ENCODE data around the gene CENPL.
A peak's percentile ranks its signal among the peaks of the same experiment; 100 is the strongest.
"Not testable (repeated sequence)": the region's sequence is repeated elsewhere in the genome, so short reads cannot be mapped to it uniquely, and the experiment has no call there.

CENPL gene

GRCh38 chr1:173856903-173857302 is 32.2 kb upstream of the CENPL start:
- no peak for DNase-seq (ENCODE audit: low read depth)

DNA sequence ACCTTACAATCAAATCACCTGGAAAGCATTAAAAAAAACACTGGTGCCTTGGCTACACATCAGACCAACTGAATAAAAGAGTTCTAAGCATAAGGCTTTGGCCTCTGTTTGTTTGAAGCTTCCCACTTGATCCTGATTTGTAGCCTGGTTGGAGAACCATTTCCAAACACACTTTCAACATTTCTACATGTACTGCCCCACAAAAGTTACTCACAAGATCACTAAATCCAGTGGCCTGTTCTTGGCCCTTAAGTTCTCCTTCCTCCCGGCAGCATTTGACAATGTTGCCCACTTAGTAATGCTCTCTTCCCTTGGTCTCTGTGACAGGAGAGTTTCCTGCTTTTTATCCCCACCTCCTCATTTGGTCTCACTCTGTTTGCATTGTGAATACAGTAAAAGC is 31.3 kb upstream of the CENPL start:
- no peak for DNase-seq (ENCODE audit: low read depth)

DNA sequence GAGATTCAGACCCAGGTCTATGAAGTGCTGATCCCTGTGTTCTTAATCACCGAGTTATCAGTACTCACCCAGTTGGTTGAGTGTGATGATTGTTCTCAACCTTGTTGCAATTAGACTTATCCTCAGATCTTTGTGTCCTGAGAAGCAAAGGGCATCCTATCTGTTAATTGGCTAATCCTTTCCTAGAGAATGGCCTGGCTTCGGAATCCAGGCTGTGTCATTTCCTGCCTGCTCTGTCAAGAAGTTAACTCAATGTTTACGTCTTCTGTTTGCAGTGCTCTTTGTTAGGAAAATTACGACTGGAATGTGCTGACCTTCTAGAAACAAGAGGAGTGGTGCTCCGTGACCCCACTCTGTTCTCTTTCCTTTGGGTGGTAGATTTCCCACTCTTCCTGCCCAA is 28.4 kb upstream of the CENPL start:
- DNase-seq (ENCODE audit: low read depth): peak; percentile 32

DNA sequence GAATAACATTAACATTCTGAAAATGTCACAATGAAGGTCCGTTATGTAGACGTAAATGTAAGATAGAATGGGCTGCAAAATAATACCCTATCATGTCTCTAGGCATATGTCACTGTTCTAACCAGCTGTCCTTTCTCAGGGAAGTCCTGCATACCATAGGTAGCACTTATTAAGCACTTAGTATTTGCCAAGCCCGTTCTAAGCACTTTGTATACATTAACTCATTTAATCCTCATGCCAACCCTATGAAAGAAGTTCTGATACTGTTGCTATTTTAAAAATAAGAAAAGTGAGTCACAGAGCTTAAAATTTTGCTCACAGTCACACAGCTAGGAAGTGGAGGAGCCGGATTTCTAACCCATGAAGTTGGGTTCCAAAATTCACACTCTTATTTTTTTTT is 27.4 kb upstream of the CENPL start:
- no peak for DNase-seq (ENCODE audit: low read depth)

GRCh38 chr1:173832748-173833147 is 8.1 kb upstream of the CENPL start:
- DNase-seq (ENCODE audit: low read depth): no peak

DNA sequence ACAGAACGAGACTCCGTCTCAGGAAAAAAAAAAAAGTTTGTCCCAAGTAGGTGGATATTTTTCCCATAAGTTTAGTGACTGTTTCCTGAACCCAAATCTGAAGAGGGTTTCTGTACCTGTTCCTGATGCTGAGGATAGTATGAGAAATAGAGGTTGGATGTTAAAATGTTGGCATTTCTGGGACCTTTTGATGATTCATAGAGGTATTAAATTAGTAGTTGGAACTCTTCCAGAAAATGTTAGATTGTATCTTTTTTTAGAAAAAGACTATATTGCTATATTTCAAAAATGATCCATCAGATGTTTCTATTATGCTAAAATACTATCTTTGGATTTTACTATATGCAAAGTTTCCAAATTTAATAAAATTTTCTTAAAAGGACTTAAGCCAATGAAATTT is 2.9 kb upstream of the CENPL start:
- no peak for DNase-seq (ENCODE audit: low read depth)

DNA sequence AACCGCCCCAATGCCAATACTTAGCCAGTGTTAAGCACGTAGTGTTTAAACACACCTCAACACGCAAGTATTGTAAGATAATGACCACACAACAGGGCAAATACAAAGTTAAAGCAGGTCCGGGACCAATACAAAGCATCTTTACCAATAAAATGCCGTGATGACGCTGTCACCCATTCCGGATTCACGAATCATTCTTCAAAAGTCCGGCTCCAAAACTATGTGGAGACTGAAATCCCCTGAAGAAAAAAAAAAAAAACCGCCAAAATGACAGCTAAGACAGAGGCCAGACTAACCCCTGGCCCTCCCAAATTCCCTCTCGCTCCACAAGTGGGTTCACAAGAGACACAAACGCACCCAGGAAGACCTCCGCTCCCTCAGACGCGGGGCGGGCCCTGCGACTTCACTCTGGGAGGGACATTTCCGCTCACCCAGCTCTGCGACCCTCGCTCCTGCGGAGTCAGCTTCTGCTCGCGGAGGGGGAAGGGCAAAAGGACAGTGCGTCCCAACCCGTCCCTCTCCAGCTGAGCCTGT is 835 bp downstream of the CENPL start:
- no peak for DNase-seq (ENCODE audit: low read depth)

GRCh38 chr1:173821680-173822079 is 3.0 kb downstream of the CENPL start:
- DNase-seq (ENCODE audit: low read depth): no peak

GRCh38 chr1:173818459-173818858 is 6.2 kb downstream of the CENPL start:
- DNase-seq (ENCODE audit: low read depth): no peak

DNA sequence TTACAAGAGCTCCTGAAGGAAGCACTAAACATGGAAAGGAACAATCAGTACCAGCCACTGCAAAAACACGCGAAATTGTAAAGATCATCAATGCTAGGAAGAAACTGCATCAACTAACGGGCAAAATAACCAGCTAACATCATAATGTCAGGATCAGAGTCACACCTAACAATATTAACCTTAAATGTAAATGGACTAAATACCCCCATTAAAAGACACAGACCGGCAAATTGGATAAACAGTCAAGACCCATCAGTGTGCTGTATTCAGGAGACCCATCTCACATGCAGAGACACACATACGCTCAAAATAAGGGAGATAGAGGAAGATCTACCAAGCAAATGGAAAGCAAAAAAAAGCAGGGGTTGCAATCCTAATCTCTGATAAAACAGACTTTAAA is 11.0 kb downstream of the CENPL start:
- DNase-seq (ENCODE audit: low read depth): not testable (repeated sequence)

DNA sequence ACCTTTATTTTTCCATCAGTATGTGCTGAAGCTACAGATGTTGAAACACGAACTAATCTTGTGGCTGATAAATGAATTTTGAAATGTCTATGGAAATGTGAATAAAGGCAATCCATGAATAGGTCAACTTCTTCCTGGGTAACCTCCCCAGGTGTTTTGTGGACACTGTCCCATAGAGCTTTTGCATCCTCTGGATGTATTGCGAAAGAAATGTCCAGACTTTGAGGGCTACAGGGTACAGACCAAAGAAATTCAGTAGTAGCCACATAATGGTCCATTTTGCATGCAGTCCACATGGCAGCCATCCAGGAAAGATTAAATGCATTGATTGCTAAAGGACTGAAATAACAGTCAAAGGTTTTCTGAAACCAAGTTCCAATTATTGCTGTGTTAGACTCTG is 21.7 kb downstream of the CENPL start:
- no peak for DNase-seq (ENCODE audit: low read depth)

DNA sequence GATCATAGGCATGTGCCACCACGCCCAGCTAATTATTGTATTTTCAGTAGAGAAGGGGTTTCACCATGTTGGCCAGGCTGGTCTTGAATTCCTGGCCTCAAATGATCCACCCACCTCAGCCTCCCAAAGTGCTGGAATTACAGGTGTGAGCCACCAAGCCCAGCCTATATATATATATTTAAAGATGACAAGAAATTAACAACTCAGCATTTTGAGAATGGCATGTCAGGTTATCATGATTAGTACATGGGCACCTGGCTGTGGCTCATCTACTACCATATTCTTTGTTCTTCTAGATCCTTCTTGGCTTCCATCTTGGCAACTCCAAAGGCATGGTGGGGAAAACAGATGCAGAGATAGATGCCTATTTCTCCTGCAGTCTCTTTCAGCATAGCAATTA is 24.7 kb downstream of the CENPL start:
- not testable (repeated sequence) for DNase-seq (ENCODE audit: low read depth)

- no peak for DNase-seq (ENCODE audit: low read depth)
These were observed 26.6 kb downstream of the CENPL start for GRCh38 chr1:173798078-173798477.

DNA sequence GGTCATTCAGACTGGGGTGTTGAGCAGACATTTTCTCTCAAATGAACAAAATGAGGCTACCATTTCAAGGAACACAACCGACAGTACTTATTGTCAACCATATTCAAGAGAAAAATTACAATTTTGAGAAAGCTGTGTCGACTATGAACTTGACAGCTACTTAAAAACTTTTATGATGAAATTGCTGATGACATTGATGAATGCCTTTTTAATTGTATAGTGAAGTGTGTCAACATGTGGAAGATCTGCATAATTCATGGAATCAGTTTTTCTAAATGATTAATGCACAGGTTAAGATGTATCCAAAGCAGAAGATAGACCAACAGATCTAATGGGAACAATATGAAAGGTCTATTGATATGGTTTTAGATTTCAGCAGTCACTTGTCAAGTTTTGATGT is 34.8 kb downstream of the CENPL start:
- no peak for DNase-seq (ENCODE audit: low read depth)

GRCh38 chr1:173784997-173785396 is 39.7 kb downstream of the CENPL start:
- no peak for DNase-seq (ENCODE audit: low read depth)

DNA sequence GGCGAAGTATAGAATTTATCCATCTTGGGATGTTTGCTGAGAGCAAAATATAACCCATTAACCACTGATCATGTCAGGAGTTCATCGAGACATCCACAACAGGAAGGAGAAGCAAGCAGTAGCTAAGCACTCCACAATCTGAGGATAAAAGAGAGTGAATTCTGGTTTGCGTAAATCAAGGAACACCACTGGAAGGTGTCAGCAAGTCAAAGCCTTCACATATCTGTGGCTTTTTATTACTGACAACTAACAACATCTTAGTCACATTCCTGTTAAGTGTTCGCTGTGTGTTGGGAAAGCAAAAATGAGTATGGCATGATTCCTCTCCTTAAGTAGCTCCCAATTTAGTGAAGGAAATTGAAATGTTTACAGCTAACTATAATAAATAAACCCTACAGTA is 44.7 kb downstream of the CENPL start:
- no peak for DNase-seq (ENCODE audit: low read depth)

DNA sequence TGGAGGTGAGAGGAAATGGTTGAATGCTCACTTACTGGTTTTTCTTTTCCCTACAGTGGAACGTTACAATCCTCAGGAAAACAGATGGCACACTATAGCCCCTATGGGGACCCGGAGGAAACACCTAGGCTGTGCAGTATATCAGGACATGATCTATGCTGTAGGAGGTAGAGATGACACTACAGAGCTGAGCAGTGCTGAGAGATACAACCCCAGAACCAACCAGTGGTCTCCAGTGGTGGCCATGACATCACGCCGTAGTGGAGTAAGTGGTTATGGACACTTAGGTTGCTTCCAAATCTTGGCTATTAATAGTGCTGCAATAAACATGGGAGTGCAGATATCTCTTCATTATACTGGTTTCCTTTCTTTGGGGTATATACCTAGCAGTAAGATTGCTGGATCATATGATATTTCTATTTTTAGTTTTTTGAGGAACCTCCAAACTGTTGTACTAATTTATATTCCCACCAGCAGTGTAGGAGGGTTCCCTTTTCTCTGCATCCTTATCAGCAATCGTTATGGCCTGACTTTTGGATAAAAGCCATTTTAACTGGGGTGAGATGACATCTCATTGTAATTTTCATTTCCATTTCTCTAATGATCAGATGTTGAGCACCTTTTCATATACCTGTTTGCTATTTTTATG is 49.0 kb downstream of the CENPL start:
- DNase-seq (ENCODE audit: low read depth): no peak

DNA sequence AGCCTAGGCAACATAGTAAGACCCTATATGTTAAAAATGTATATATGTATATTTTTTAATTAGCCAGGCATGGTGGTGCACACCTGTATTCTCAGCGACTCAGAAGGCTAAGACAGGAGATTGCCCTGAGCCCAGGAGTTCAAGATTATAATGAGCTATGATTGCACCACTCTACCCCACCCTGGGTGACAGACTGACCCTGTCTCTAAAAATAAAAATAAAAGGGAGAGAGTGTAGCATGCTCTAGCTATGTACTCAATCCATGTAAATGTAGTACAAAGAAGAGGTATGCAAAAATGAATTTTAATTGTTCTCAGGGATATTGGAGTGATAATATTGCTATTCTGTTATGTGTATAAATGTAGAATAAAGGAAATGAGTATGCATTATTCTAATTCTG is 53.1 kb downstream of the CENPL start:
- no peak for DNase-seq (ENCODE audit: low read depth)

DNA sequence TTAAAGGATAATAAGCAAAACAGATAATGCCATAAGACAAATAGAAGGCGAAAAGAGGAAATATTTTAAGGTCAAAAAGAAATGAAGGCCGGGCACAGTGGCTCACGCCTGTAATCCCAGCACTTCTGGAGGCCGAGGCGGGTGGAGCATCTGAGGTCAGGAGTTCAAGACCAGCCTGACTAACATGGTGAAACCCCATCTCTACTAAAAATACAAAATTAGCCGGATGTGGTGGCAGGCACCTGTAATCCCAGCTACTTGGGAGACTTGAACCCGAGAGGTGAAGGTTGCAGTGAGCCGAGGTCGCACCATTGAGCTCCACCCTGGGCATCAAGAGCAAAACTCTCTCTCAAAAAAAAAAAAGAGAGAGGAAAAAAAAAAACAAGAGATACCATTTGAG is 54.4 kb downstream of the CENPL start:
- DNase-seq (ENCODE audit: low read depth): not testable (repeated sequence)

DNA sequence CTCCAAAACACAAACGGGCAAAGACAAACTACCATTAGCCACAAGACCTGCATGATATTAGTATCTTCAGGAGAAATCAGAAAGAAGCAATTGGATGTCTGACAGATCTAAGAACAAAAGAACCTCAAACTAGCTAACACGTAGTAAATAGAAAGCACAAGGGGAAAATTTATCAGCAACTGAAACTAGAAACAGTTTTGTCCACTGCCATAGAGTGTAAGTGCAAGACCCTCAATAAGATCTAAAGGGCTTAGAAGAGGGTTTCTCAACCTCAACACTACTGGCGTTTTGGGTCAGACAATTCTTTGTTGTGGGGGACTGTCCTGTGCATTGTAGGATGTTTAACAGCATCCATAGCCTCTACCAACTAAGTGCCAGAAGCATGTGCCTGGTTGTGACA is 55.9 kb downstream of the CENPL start:
- no peak for DNase-seq (ENCODE audit: low read depth)

GRCh38 chr1:173768206-173768605 is 56.5 kb downstream of the CENPL start:
- no peak for DNase-seq (ENCODE audit: low read depth)

DNA sequence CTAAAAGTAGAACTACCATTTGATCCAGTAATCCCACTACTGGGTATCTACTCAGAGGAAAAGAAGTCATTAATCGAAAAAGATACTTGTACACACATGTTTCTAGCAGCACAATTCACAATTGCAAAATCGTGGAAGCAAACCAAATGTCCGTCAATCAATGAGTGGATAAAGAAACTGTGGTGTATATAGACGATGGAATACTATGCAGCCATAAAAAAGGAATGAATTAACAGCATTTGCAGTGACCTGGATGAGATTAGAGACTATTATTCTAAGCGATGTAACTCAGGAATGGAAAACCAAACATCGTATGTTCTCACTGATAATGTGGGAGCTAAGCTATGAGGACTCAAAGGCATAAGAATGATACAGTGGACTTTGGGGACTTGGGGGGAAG is 60.4 kb downstream of the CENPL start:
- DNase-seq (ENCODE audit: low read depth): not testable (repeated sequence)

DNA sequence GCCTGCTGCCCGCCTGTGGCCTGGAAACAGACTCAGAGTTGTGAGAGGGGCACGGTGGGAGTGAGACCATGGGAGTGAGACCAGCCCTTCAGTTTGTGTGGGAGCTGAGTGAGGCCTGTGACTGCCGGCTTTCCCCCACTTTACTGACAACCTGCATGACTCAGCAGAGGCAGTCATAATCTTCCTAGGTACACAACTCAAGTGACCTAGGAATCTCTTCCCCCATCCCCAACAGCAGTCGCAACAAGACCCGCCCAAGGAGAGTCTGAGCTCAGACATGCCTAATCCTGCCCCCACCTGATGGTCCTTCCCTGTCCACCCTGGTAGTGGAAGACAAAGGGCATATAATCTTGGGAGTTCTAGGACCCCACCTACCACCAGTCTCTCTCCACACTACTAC is 65.7 kb downstream of the CENPL start:
- DNase-seq (ENCODE audit: low read depth): no peak

GRCh38 chr1:173758110-173758509 is 66.6 kb downstream of the CENPL start:
- no peak for DNase-seq (ENCODE audit: low read depth)
